ENCODE measurements around the gene ZC3H4. TPM values are rescaled to one million over a fixed set of nuclear protein-coding genes. Genes with fewer than 3 reads are reported as not detected.
"Not testable (repeated sequence)": the region's sequence is repeated elsewhere in the genome, so short reads cannot be mapped to it uniquely, and the experiment has no call there.

Gene ZC3H4
- total RNA-seq, 2 experiments from 2014 or later, result 87.8 to 88.4 TPM

DNA sequence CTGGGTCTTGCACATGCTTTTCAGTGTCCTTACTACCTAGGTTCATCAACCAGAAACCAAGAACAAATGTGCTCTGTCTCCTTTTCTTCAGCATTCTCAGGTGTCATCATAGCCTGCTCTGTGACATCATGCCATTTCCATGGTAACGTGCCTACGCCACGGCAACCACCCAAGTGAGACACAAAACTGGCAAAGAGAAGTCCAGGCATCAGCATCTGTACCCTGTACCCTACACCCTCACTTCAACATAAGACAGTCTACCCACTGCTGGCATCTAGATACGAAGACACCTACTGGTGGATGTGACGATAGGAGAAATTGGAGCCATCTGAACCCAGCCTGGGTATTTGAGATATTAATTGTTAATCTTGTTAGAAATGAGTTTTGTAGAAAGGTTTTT lies 13.3 kb downstream of the ZC3H4 start:
- POLR2A ChIA-PET, result no interaction called here
- CTCF ChIA-PET, result interaction anchor here (1.4 kb wide), 1 partner anchor 13 kb away, joined by 6 read pairs; the partner anchor contains the start of gene ZC3H4

DNA sequence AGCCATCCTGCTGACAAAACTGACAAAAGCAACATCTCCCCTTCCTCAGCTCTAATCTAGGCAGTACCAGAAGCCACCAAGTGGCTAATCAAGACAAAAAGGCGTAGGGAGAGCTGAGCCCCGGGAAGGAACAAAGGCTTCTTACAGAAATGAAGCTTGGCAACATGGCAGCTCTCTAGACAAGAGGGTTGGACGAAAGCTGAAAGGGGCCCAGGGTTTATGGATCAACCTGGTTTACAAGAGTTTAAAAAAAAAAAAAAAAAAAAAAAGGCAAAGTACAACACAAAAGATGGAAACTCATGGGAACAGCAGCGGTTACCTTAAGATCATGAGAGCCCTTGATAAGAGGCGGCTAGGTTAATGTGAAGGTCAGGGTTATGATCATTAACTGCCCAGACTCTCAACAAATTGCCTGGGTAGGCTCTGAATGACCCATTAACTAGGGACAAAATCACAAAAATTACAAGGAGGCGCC lies 14.0 kb downstream of the ZC3H4 start:
- CTCF ChIA-PET, result interaction anchor here (0.6 to 1.4 kb wide), 4 partner anchors 9 to 333 kb away, joined by 3 to 6 read pairs (median 4); partner anchors contain the start of gene ZC3H4
- POLR2A ChIA-PET, result interaction anchor here (0.6 to 0.7 kb wide), 2 partner anchors 8 to 14 kb away, joined by 3 read pairs; partner anchors contain the start of gene ZC3H4

DNA sequence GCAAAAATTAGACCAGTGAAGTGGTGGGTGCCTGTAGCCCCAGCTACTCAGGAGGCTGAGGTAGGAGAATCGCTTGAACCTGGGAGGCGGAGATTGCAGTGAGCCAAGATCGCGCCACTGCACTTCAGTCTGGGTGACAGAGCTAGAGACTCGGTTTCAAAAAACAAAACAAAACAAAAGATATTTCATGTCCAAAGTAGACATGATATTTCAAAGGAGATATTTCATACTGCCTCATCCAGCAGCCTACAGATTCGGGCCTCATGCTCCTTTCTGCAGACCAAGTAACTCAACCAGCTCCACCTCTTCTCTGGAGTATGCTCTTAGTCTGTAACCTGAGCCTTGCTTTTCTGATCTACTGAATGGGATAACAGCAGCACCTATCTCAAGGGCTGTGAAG lies 15.0 kb downstream of the ZC3H4 start:
- ChIA-PET POLR2A (interaction anchor here (0.7 kb wide), 1 partner anchor 15 kb away, joined by 3 read pairs; the partner anchor contains the start of gene ZC3H4), CTCF (interaction anchor here (0.5 to 2.4 kb wide), 6 partner anchors 10 to 146 kb away, joined by 3 to 8 read pairs (median 3); no protein-coding TSS in a partner anchor)

DNA sequence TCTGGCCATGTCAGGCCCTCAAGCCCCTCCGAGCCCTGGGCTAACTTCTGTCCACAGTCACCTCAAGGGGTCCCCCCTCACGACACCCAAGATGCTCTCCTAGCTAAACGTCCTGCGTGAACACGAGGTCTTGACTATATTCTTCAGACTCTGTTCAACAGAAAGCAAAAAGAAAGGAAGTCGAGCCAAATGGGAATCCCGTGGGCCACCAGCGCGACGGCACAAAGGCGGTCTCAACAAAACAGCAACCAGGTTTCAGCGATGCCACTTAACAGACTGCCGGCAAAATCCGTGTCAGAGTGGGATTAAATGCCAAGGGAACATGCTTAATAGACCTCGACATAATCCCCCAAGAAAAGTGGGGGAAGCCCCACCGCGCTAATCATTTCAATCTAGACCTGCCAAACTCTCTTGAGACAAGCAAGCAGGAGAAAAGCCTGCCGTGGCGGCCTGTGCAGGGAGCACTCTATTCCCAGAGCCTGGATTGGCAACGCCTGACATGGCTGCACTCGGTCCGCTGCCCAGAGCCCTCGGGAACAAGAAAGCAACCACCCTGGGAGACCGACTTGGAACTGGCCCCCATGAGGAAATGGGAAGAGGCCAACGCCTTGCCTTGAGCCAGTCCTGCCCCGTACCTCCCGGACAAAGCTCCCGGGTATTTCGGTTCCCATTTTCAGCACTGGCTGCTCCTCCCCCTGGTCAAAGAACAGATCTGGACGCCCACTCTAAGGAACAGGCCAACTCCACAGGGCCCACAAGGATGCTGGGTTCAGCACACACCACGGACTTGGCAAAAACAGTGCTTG lies 16.0 kb downstream of the ZC3H4 start:
- ChIA-PET CTCF (interaction anchor here (0.6 to 2.4 kb wide), 3 partner anchors 16 to 297 kb away, joined by 3 to 8 read pairs (median 3); no protein-coding TSS in a partner anchor), POLR2A (interaction anchor here (5.6 kb wide), 1 partner anchor 13 kb away, joined by 105 read pairs; the partner anchor contains the start of gene ZC3H4)

DNA sequence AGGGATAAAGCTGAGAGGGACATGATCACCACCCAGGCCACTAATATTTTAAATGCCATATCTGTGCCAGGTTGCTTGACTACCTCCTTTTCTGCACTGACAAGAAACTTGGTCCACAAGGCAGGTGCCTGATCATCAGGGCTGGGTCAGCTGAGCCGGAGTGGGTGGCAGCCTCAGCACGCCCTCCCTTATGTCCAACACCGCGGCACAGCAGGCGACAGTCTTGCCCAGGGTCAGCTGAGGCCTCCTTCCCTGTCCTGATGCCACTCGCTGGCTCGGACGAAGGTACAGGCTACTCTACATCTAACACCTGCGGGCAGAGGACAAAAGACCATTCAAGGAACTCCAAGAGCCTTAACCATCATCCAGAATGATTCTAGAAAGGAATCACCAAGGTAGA lies 16.9 kb downstream of the ZC3H4 start:
- POLR2A ChIA-PET, result interaction anchor here (5.6 kb wide), 1 partner anchor 14 kb away, joined by 105 read pairs; the partner anchor contains the start of gene ZC3H4
- CTCF ChIA-PET, result interaction anchor here (1.5 to 2.4 kb wide), 3 partner anchors 15 to 148 kb away, joined by 4 to 8 read pairs (median 5); no protein-coding TSS in a partner anchor

DNA sequence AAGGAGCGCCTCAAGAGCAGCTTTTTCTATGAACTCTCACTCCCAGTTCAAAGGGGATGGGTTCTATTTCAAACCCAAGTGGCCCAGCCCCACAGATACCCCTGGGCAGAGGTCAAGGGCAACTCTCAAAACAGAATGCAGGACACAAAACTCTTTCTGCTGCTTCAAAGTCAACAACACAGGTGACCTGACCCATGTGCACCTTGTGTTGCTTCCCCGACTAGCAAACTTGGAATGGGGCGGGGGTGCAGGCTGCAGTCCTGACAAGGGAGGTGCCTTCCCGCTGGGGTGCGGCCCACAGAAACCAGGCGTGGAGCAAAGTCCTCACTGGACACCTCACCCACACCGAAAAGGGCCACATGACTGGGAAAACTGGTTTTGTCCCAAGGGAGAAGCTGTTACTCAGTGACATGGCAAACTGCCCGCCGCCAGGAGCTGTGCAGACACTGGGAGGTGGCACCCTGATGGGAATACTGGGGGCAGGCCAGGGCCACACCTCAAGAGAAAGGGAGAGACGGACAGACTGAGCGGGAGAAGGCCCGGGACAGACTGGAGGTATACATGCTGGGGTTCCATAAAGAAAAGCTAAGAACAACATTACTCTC lies 17.4 kb downstream of the ZC3H4 start:
- ChIA-PET POLR2A (interaction anchor here (1.5 to 5.6 kb wide), 2 partner anchors 14 to 130 kb away, joined by 4 to 105 read pairs; partner anchors contain the start of gene ZC3H4), CTCF (interaction anchor here (0.6 to 2.4 kb wide), 4 partner anchors 11 to 148 kb away, joined by 3 to 8 read pairs (median 4); no protein-coding TSS in a partner anchor)

DNA sequence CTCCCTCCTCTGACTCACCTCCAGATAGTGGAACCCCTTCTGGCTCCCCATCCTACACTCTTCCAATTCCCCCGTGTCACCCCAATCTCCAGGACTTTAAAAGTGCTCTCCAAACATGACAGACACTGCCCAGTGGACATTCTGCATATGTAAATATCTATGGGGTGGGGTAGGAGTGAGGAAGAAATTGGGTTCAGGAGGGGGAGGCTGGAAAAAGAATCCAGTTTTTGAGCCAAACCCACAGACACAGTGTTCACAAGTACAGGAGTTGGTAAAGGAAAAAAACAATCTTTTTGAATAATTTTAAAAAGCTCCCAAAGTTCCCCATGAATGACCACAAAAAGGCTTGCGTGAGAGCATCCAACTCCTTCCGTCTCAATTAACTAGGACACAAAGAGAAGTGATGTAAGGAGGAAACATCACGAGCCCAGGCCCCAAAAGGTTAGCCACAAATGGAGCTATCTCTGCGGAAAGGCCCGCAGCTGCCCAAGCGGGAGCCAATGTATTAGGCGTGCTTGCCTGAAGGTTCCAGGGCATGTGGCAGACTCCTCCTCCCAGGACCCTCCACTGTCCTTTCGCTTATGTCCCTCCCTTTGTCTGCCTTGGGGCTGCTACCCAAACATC lies 18.0 kb downstream of the ZC3H4 start:
- CTCF ChIA-PET, result interaction anchor here (0.6 to 1.7 kb wide), 7 partner anchors 11 to 36 kb away, joined by 3 to 17 read pairs (median 4); partner anchors contain the start of gene SAE1

DNA sequence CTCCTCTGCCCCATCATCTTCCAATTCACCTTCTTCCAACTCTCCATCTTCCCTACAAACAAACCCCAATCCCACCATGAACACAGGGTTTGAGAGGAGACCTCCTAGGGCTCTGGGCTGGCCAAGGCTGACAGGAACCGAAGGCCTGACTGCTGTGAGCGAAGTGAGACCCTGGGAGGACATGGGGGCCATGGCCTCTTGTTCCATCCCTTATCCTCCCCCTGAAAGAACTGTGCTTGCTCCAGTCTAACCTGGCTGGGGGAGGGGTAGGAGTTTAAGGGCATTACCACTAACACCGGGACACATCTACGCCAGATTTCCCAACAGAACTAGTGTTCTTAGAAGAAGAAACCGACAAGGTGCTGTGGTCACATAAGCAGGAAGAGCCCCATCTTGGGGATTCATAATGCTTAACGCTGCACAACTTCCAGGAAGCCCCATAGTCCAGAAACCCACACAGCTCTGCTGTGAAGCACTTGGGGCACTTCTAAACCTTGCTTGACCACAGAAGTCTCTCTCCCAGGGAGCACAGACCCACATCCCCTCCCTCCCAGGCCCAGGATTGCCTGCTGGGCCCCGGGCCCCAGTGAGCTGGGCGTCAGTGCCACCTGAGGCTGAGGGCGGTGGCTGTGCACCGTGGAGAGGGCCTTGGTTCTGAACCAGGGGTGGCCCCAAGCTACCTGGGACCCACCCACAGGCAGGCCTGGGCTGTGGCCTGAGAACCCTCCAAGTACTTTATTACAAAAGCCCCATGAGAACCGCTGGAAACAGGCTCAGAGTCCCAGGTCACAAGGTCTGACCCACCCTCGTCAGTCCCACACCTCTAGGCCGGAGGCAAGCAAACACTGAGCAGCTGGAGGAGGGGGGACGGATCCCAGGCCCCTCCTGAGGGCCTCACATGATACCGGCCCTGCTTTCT lies 18.8 kb downstream of the ZC3H4 start:
- POLR2A ChIA-PET, result interaction anchor here (0.6 to 5.6 kb wide), 6 partner anchors 15 to 132 kb away, joined by 3 to 105 read pairs (median 4); partner anchors contain the start of gene ZC3H4

More for the DNA sequence above, 18.0 kb downstream of the ZC3H4 start:
- POLR2A ChIA-PET, result interaction anchor here (0.8 to 5.6 kb wide), 4 partner anchors 15 to 131 kb away, joined by 3 to 105 read pairs (median 4); partner anchors contain the start of gene ZC3H4

DNA sequence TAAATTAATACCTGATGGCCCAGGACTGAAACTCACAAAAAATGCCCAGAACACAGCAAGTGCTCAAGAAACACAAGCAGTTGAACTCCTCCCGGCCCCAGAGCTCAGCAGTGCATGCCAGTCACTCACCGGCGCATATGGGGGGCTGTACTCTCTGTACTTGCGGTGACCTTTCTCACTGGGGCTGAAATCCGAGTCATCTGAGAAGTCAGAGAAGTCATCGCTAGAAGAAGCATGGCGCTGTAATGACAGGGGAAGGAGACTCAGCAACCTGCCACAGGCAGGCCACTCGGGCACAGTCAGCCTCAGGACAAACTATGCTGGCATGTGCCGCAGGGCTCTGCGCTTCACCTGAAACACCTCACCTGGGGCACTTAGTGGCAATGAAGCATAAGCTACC lies 19.7 kb downstream of the ZC3H4 start:
- CTCF ChIA-PET, result interaction anchor here (0.8 to 1.7 kb wide), 4 partner anchors 14 to 32 kb away, joined by 3 to 17 read pairs (median 4); no protein-coding TSS in a partner anchor
- POLR2A ChIA-PET, result interaction anchor here (0.6 to 5.6 kb wide), 4 partner anchors 16 to 54 kb away, joined by 3 to 105 read pairs (median 21); partner anchors contain the start of gene ZC3H4

More for the DNA sequence above, 18.8 kb downstream of the ZC3H4 start:
- CTCF ChIA-PET, result interaction anchor here (0.5 to 1.7 kb wide), 7 partner anchors 13 to 36 kb away, joined by 3 to 17 read pairs (median 4); partner anchors contain the start of genes SAE1 and ZC3H4

DNA sequence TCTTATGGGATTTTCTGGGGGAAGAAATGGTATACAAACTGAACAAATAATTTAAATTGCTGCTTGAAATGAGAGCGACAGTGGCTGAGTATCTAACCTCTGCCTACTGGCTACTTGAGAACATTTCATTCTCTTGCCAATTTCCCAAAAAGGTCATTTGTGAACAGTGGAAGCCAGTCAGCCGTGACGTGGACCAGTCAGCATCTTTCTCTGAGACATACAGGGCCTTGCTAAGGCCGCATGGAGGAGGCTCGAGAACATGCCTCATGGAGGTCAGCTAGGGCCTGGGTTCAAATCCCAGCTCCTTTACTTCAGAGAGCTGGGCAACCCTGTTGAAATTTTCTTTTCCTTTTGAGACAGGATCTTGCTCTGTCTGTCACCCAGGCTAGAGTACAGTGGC lies 20.3 kb downstream of the ZC3H4 start:
- ChIA-PET CTCF (interaction anchor here (0.6 to 1.1 kb wide), 4 partner anchors 14 to 133 kb away, joined by 3 to 4 read pairs (median 3); no protein-coding TSS in a partner anchor), POLR2A (interaction anchor here (0.6 to 5.6 kb wide), 4 partner anchors 17 to 55 kb away, joined by 3 to 105 read pairs (median 21); partner anchors contain the start of gene ZC3H4)

DNA sequence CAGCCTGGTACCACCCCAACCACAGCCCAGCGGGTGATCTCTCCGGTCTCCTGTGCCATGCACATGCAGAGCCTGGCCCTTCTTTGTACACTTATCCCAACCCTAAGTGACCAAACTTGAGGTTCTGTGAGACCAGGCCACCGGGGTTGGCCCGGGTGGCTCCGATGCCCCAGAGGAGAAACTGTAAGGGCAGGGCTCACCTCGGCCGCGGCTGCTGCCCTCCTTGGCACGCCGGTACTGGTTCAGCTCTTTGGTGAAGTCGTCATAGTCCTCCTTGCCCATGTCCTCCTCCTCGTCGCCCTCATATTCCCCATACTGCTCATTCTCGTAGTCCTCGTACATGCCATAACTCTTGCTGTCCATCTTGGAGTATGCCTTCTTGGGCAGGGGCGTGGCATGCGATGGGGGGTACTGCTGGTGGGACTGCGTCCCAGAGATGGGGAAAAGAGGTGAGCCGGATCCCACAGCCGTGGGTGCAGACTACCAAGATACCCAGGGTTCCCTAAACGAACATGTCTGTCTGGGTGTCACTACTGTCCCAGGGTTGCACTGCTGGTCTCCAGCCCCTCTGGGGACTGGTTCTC lies 23.7 kb downstream of the ZC3H4 start:
- POLR2A ChIA-PET, result no interaction called here
- CTCF ChIA-PET, result no interaction called here

DNA sequence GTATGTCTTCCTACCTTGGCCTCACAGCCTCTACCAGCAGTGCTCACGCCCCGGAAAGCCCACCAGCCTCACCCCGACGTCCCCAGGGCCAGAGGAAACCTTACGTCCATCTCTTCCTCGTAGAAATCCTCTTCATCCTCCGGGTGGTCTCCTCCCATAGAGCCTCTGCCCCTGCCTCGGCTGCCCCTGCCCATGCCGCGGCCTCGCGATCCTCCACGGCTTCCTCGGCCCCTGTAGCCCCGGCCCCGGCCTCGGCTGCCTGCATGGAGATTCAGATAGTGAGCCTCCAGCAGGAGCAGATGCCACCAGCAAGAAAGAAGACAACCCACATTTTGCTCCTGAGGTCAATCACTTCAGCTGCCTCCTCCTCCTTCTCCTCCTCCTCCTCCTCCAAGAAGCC lies 27.3 kb downstream of the ZC3H4 start:
- CTCF ChIA-PET, result interaction anchor here (1.2 kb wide), 1 partner anchor 51 kb away, joined by 3 read pairs; no protein-coding TSS in a partner anchor
- POLR2A ChIA-PET, result no interaction called here

DNA sequence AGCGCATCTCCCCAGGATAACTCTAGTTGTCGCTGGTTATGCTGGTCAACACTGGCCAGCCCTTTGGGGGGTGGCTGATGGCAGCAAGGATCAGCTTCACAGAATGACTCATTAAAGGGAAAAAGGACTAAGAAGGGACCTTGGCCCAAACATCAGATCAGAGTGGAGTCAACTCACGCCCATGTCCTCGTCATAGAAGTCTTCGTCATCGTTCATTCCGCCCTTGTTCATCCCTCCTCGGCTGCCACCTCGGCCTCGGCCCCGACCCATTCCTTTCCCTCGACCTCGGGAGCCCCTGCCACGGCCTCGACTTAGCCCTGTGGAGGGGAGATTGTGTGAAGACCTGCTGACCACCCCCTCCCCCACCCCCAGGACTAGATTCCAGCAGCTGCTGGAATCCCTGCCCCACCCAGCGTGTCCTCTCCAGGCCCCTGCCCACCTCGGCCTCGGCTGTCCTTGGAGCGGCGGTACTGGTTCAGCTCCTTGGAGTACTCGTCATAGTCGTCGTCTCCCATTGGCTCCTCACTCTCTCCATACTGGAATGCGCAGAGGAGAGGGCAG lies 28.6 kb downstream of the ZC3H4 start:
- CTCF ChIA-PET, result interaction anchor here (0.6 kb wide), 1 partner anchor 29 kb away, joined by 3 read pairs; the partner anchor contains the start of gene ZC3H4
- POLR2A ChIA-PET, result no interaction called here

DNA sequence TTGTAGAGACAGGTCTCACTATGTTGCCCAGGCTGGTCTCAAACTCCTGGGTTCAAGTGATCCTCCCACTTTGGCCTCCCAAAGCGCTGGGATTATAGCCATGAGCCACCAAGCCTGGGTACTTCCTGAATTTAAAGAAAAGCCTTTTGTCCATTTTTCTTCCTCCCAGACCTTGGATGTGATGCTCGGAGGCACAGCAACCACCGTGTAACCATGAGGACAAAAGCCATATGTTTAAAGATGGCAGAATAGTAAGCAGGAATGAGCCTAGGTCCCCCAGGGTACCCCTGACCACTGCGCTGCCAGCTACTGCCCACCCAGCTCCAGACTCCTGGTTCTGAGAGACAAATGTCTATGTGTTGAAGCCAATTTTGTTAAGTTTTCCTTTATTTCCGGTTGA lies 31.1 kb downstream of the ZC3H4 start:
- CTCF ChIA-PET, result interaction anchor here (0.7 to 1.6 kb wide), 5 partner anchors 13 to 69 kb away, joined by 3 to 4 read pairs (median 3); partner anchors contain the start of gene ZC3H4
- POLR2A ChIA-PET, result no interaction called here

DNA sequence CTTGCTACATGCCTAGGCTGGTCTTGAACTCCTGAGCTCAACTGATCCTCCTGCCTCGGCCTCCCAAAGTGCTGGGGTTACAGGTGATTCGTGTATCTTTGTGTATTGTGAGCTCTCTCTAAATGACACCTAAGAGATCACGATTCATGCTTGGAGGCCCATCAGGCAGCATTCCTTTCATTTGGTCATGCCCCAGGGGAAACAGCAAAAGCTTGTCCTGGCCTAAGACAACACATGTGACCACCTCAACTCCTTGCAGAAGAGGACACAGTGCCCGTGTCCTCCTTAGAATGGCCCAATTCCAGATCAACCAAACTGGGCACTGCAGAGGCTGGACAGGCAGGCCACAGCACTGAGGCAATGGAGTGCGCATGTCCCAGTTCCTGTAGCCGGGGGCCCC lies 32.5 kb downstream of the ZC3H4 start:
- ChIA-PET POLR2A (no interaction called here), CTCF (interaction anchor here (0.6 to 2.0 kb wide), 7 partner anchors 10 to 228 kb away, joined by 3 to 10 read pairs (median 3); no protein-coding TSS in a partner anchor)

DNA sequence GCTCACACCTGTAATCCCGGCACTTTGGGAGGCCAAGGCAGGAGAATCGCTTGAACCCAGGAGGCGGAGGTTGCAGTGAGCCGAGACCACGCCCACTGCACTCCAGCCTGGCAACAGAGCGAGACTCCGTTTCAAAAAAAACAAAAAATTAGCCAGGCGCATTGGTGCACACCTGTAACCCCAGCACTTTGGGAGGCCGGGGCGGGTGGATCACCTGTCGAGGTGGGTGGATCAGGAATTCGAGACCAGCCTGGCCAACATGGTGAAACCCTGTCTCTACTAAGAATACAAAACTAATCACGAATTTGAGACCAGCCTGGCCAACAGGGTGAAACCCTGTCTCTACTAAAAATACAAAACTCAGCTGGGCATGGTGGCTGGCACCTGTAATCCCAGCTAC lies 35.2 kb downstream of the ZC3H4 start:
- POLR2A ChIA-PET, result not testable (repeated sequence)
- CTCF ChIA-PET, result interaction anchor here (0.6 to 2.2 kb wide), 4 partner anchors 8 to 126 kb away, joined by 4 to 8 read pairs (median 6); partner anchors contain the start of gene ZC3H4

Data from activated CD8-positive, alpha-beta memory T cell treated with anti-CD3 and anti-CD28 coated beads for 36 hours (primary cell).